ENCODE data around the gene RAB11FIP2.

RAB11FIP2 gene

GRCh38 chr10:117993166-117993565 is 53.6 kb downstream of the RAB11FIP2 start:
- Histone ChIP-seq H3K27ac (ENCODE audit: low read length) (no peak overlapping the region), H3K4me3 (ENCODE audit: low read depth in 1 of 2, low read length in 2 of 2) (no peak overlapping the region), H3K9ac (ENCODE audit: low read depth, low read length) (no peak overlapping the region), H2AFZ (ENCODE audit: low read depth, low read length) (no peak overlapping the region), H3K27me3 (ENCODE audit: insufficient read depth, low read length, poor library complexity) (no peaks in the 10 kb centered on the region), H3K4me1 (ENCODE audit: insufficient read depth, low read length) (no peaks in the 10 kb centered on the region), H3K36me3 (ENCODE audit: insufficient read depth, low read length) (no peaks in the 10 kb centered on the region), H3K9me3 (ENCODE audit: insufficient read depth, low read length, severe bottlenecking) (no peaks in the 10 kb centered on the region), H3K4me2 (ENCODE audit: insufficient read depth, low read length) (no peak overlapping the region), H4K20me1 (ENCODE audit: insufficient read depth, low read length) (no peaks in the 10 kb centered on the region), H3K79me2 (ENCODE audit: insufficient read depth, low read length) (no peaks in the 10 kb centered on the region)
- DNase-seq (no peak), ATAC-seq (ENCODE audit: insufficient read depth, low read depth) (no peak)
- TF ChIP-seq CTCF (IDR thresholded peaks at IDR 0.05; ENCODE audit: borderline replicate concordance, extremely low read depth, low read length, poor library complexity, severe bottlenecking): no peak
- TF ChIP-seq EZH2 (IDR thresholded peaks at IDR 0.05; ENCODE audit: borderline replicate concordance, low read depth, low read length, severe bottlenecking): no peak

- ATAC-seq (ENCODE audit: insufficient read depth, low read depth) (no peak), DNase-seq (no peak)
- H3K27me3 ChIP-seq (ENCODE audit: insufficient read depth, low read length, poor library complexity): no peaks in the 10 kb centered on the region
- no peaks in the 10 kb centered on the region for H3K36me3 ChIP-seq (ENCODE audit: insufficient read depth, low read length)
- TF ChIP-seq EZH2 (IDR thresholded peaks at IDR 0.05; ENCODE audit: borderline replicate concordance, low read depth, low read length, severe bottlenecking) (no peak), CTCF (IDR thresholded peaks at IDR 0.05; ENCODE audit: borderline replicate concordance, extremely low read depth, low read length, poor library complexity, severe bottlenecking) (no peak)
- no peak overlapping the region for H2AFZ ChIP-seq (ENCODE audit: low read depth, low read length)
- H3K27ac ChIP-seq (ENCODE audit: low read length): no peak overlapping the region
- no peaks in the 10 kb centered on the region for H3K79me2 ChIP-seq (ENCODE audit: insufficient read depth, low read length)
- H4K20me1 ChIP-seq (ENCODE audit: insufficient read depth, low read length): no peaks in the 10 kb centered on the region
- no peak overlapping the region for H3K4me3 ChIP-seq (ENCODE audit: low read depth in 1 of 2, low read length in 2 of 2)
- no peaks in the 10 kb centered on the region for H3K4me1 ChIP-seq (ENCODE audit: insufficient read depth, low read length)
- H3K9ac ChIP-seq (ENCODE audit: low read depth, low read length): no peak overlapping the region
- no peaks in the 10 kb centered on the region for H3K9me3 ChIP-seq (ENCODE audit: insufficient read depth, low read length, severe bottlenecking)
- no peak overlapping the region for H3K4me2 ChIP-seq (ENCODE audit: insufficient read depth, low read length)
Measured at GRCh38 chr10:117991701-117992100, 55.0 kb downstream of the RAB11FIP2 start.

GRCh38 chr10:117989962-117990361 is 56.8 kb downstream of the RAB11FIP2 start:
- no peaks in the 10 kb centered on the region for H3K79me2 ChIP-seq (ENCODE audit: insufficient read depth, low read length)
- no peaks in the 10 kb centered on the region for H4K20me1 ChIP-seq (ENCODE audit: insufficient read depth, low read length)
- H3K27ac ChIP-seq (ENCODE audit: low read length): no peak overlapping the region
- H3K27me3 ChIP-seq (ENCODE audit: insufficient read depth, low read length, poor library complexity): no peaks in the 10 kb centered on the region
- H3K36me3 ChIP-seq (ENCODE audit: insufficient read depth, low read length): no peaks in the 10 kb centered on the region
- H3K4me3 ChIP-seq (ENCODE audit: low read depth in 1 of 2, low read length in 2 of 2): no peak overlapping the region
- no peak for TF ChIP-seq CTCF (IDR thresholded peaks at IDR 0.05; ENCODE audit: borderline replicate concordance, extremely low read depth, low read length, poor library complexity, severe bottlenecking)
- no peak for TF ChIP-seq EZH2 (IDR thresholded peaks at IDR 0.05; ENCODE audit: borderline replicate concordance, low read depth, low read length, severe bottlenecking)
- no peak overlapping the region for H3K9ac ChIP-seq (ENCODE audit: low read depth, low read length)
- H3K4me2 ChIP-seq (ENCODE audit: insufficient read depth, low read length): no peak overlapping the region
- no peak overlapping the region for H2AFZ ChIP-seq (ENCODE audit: low read depth, low read length)
- H3K9me3 ChIP-seq (ENCODE audit: insufficient read depth, low read length, severe bottlenecking): no peaks in the 10 kb centered on the region
- DNase-seq (no peak), ATAC-seq (ENCODE audit: insufficient read depth, low read depth) (no peak)
- H3K4me1 ChIP-seq (ENCODE audit: insufficient read depth, low read length): no peaks in the 10 kb centered on the region

- Histone ChIP-seq H3K4me1 (ENCODE audit: insufficient read depth, low read length) (no peaks in the 10 kb centered on the region), H3K4me3 (ENCODE audit: low read depth in 1 of 2, low read length in 2 of 2) (no peak overlapping the region), H3K4me2 (ENCODE audit: insufficient read depth, low read length) (no peak overlapping the region), H3K79me2 (ENCODE audit: insufficient read depth, low read length) (no peaks in the 10 kb centered on the region), H3K36me3 (ENCODE audit: insufficient read depth, low read length) (no peaks in the 10 kb centered on the region), H4K20me1 (ENCODE audit: insufficient read depth, low read length) (no peaks in the 10 kb centered on the region), H3K9me3 (ENCODE audit: insufficient read depth, low read length, severe bottlenecking) (no peaks in the 10 kb centered on the region), H3K9ac (ENCODE audit: low read depth, low read length) (no peak overlapping the region), H3K27ac (ENCODE audit: low read length) (no peak overlapping the region), H2AFZ (ENCODE audit: low read depth, low read length) (no peak overlapping the region), H3K27me3 (ENCODE audit: insufficient read depth, low read length, poor library complexity) (no peaks in the 10 kb centered on the region)
- TF ChIP-seq CTCF (IDR thresholded peaks at IDR 0.05; ENCODE audit: borderline replicate concordance, extremely low read depth, low read length, poor library complexity, severe bottlenecking) (no peak), EZH2 (IDR thresholded peaks at IDR 0.05; ENCODE audit: borderline replicate concordance, low read depth, low read length, severe bottlenecking) (no peak)
- ATAC-seq (ENCODE audit: insufficient read depth, low read depth) (no peak), DNase-seq (no peak)
Measured at GRCh38 chr10:117988814-117989213, 57.9 kb downstream of the RAB11FIP2 start.

Data from DND-41 (cell line).